Activated CD8-positive, alpha-beta memory T cell treated with anti-CD3 and anti-CD28 coated beads, Interleukin-2, amount 50 U/mL, for 24 hours (primary cell): ENCODE data around the gene LMOD2.

Experiments used
- DNase-seq: peaks from one replicate; pipeline ENCODE4 v3.0.0-alpha.2; 2020; ENCODE audit errors: extremely low read depth

LMOD2 gene

GRCh38 chr7:123639631-123640030 lies 16.0 kb upstream of the LMOD2 start:
- DNase-seq = no peak

- DNase-seq = no peak
These were observed 15.1 kb upstream of the LMOD2 start for GRCh38 chr7:123640583-123640982.

GRCh38 chr7:123641901-123642300 lies 13.8 kb upstream of the LMOD2 start:
- no peak for DNase-seq

DNA sequence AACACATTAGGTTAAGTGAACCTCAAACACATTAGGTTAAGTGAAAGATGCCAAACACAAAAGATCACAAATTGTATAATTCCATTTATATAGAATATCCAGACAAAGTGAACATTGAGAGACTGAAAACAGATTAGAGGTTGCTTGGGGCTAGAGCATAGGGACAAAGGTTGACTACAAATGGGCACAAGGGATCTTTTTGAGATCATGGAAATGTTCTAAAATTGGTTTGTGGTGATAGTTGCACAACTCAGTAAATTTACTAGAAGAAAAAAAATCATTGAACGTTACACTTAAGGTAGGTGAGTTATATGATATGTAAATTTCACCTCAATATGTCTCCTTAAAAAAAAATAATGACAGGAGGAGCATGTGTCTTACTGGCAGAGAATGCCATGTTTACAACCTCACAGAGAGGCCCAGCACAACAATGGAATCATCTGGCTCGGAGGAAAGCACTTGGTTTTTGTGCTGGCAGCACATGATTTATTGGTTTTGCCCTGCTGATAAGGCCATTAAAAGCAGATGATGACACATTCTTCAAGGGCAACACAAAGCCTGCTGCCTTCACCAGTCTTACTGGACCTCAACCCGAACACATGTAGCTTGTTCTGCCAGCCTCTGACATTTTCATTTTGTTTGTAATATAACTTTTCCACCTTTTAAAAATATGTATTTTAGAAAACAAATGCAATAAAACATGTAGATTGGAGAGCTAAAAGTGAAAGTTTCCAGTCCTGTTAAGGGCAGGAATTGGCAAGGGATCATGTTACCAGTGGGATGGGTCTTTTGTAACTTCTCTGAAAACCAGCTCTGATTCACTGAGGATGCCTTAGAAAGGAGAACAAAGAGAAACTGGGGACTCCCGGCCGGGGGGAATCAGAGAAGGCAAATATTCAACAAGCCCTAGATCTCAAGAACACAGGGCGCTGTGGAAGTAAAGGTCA lies 11.9 kb upstream of the LMOD2 start:
- no peak for DNase-seq

GRCh38 chr7:123645516-123645915 lies 10.2 kb upstream of the LMOD2 start:
- DNase-seq = no peak

DNA sequence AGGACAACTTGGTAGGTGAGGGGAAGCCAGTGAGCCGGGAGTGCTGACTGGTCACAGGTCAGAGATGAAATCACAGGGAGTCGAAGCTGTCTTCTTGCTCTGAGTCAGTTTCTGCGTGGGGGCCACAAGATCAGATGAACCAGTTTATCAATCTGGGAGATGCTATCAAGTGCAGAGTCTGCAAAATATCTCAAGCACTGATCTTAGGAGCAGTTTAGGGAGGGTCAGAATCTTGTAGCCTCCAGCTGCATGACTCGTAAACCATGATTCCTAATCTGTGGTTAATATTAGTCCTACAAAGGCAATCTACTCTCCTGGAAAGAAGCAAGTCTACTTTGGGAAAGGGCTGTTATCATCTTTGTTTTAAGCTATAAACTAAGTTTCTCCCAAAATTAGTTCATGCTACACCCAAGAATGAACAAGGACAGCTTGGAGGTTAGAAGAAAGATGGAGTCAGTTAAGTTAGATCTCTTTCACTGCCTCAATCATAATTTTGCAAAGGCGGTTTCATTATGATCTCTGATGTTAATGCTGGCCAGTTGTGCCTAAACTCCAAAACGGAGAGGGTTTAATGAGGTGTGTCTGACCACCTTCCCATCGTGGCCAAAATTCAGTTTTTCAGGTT lies 8.4 kb upstream of the LMOD2 start:
- no peak for DNase-seq

GRCh38 chr7:123649964-123650363 lies 5.7 kb upstream of the LMOD2 start:
- DNase-seq = no peak

- DNase-seq = no peak
These were observed 5.1 kb upstream of the LMOD2 start for GRCh38 chr7:123650595-123650994.

- no peak for DNase-seq
These were observed 3.3 kb upstream of the LMOD2 start for GRCh38 chr7:123652406-123652805.

DNA sequence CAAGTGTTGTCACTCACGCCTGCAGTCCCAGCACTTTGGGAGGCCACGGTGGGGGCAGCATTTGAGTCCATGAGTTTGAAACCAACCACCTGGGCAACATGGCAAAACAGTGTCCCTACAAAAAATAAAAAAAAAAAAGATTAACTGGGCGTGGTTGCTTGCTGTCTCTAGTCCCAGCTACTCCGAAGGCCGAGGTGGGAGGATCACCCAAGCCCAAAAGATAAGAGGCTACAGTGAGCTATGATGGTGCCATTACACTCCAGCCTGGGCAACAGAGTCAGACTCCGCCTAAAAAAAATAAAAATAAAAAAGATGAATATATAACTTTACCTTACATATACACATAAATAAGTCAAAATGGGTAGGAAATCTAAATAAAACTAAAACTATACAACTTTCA lies 2.5 kb upstream of the LMOD2 start:
- DNase-seq = no peak

GRCh38 chr7:123656544-123657303 lies 1.1 kb downstream of the LMOD2 start:
- DNase-seq = no peak

GRCh38 chr7:123657304-123657685 lies 1.6 kb downstream of the LMOD2 start:
- DNase-seq = no peak

DNA sequence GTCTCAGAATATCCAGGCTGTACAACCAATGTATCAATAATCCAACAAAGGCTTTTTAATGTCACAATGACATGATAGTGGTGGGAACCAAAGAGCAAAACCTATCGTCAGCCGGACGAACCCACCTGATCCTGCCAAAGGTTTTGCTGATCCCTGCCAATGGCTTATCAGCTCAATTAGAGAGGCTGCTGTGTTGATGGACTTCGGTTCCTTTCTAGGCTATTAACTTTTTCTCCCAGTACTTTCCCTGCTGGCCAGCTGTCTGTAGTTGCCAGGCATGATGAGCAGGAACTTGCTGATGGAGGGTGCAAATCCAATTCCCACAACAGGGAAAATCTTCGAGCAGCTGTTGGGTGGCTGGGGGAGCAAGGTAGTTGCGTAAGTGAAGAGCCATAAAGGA lies 2.4 kb downstream of the LMOD2 start:
- DNase-seq = no peak

DNA sequence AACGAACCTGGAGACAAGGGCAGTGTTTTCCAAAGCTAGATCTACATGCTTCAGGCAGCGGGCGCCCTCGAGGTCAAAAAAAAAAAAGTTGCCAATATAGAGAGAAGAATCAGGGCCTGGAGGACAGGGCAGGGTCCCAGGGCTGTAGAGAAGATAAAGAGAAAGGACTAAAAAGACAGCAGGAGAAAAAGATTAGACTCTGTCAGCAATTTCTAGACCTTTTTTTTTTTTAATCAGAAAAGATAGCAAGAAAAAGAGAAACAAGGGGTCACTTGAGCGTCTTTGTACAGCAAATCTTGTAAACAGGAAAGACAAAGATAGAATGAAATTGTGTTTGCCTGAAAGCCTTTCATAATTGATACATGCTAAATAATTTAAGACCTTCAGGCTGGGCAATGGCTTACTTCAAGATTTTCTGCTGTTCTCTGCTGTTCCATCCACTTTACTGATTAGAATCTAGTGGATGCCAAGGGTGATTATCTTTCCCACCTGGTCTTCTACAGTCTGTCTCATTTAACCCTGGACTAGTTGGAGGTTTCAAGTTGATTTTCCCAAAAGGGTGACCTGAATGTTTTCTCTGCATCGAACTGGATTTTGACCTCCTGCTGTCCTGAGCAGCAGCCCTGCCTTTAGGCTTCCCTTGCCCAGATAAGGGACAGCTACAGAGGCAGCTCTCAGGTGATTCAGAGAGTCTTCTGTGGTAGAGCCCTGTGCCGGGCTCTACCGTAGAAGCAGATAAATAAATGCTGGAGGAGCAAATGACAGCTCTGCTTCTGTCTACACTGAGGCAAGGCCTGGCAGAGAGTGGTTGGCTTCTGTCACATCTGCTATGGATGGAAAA lies 5.1 kb downstream of the LMOD2 start:
- no peak for DNase-seq

DNA sequence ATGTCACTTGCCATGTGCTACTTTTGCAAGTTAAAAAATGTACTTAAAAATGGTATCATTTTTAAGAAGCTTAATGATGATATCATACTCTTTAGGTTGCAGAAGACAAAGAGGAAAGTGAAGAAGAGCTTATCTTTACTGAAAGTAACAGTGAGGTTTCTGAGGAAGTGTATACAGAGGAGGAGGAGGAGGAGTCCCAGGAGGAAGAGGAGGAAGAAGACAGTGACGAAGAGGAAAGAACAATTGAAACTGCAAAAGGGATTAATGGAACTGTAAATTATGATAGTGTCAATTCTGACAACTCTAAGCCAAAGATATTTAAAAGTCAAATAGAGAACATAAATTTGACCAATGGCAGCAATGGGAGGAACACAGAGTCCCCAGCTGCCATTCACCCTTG lies 6.1 kb downstream of the LMOD2 start:
- DNase-seq = no peak

DNA sequence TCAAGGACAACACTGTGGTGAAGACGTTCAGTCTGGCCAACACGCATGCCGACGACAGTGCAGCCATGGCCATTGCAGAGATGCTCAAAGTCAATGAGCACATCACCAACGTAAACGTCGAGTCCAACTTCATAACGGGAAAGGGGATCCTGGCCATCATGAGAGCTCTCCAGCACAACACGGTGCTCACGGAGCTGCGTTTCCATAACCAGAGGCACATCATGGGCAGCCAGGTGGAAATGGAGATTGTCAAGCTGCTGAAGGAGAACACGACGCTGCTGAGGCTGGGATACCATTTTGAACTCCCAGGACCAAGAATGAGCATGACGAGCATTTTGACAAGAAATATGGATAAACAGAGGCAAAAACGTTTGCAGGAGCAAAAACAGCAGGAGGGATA lies 6.6 kb downstream of the LMOD2 start:
- DNase-seq = no peak

DNA sequence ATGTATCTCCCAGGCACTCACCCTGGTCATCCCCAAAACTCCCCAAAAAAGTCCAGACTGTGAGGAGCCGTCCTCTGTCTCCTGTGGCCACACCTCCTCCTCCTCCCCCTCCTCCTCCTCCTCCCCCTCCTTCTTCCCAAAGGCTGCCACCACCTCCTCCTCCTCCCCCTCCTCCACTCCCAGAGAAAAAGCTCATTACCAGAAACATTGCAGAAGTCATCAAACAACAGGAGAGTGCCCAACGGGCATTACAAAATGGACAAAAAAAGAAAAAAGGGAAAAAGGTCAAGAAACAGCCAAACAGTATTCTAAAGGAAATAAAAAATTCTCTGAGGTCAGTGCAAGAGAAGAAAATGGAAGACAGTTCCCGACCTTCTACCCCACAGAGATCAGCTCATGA lies 7.1 kb downstream of the LMOD2 start:
- no peak for DNase-seq

DNA sequence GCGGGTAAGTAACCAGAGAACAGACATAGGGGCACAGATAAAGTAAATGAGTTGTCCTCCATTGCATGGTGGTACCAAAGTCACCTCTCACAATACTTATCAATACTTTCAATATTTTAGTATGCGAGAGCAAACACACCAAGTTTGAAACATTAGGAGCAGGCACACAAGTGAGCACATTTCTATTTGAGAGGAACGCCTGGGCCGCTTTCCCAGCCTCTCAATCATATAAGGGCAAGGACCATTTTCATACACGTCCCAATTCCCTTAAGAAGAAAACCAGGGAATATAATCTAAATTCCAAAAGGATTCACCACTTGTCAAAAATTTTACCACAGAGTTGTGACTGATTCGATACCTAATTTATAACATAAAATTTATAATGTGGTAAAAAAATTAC lies 7.5 kb downstream of the LMOD2 start:
- DNase-seq = no peak

GRCh38 chr7:123665157-123665556 lies 9.5 kb downstream of the LMOD2 start:
- no peak for DNase-seq

- DNase-seq = no peak
These were observed 10.2 kb downstream of the LMOD2 start for GRCh38 chr7:123665896-123666295.

- DNase-seq = no peak
These were observed 10.8 kb downstream of the LMOD2 start for GRCh38 chr7:123666492-123666891.

DNA sequence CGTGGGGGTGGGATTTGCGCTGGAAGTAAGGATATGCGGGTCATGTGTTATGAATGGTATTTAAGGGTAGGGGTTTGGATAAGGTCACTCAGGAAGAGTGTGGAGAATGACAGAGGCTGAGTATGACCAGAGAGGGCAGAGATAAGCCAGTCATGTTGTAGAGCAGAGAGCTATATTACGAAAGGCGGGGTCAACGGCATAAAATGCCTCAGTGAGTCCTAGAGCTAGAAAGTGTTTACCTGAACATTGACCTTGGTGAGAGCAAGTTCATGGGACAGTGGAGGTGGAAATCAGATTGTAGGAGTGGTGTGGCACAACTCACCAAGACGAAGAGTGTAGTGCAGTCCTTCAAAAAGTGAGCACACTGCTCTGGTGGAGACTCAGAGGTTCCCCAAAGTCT lies 13.8 kb downstream of the LMOD2 start:
- DNase-seq = no peak
